Measurements from ENCODE around the gene MTHFS.
A peak's percentile ranks its signal among the peaks of the same experiment; 100 is the strongest.

The MTHFS gene

GRCh38 chr15:79862191-79862590 is 34.6 kb downstream of the MTHFS start:
- Histone ChIP-seq H3K27me3 (ENCODE audit: control insufficient read depth, insufficient read depth, low read length) (no peaks in the 10 kb centered on the region), H3K9me3 (ENCODE audit: control insufficient read depth, low read length) (no peaks in the 10 kb centered on the region), H3K4me2 (ENCODE audit: low read length) (no peak overlapping the region), H3K9ac (no peak overlapping the region), H3K4me1 (no peaks in the 10 kb centered on the region), H3K79me2 (no peaks in the 10 kb centered on the region), H3K4me3 (ENCODE audit: low read depth, low read length) (no peak overlapping the region), H3K36me3 (ENCODE audit: control insufficient read depth, insufficient read depth, low read length) (no peaks in the 10 kb centered on the region), H3K27ac (no peak overlapping the region), H2AFZ (no peak overlapping the region)
- TF ChIP-seq, protein P1, sequence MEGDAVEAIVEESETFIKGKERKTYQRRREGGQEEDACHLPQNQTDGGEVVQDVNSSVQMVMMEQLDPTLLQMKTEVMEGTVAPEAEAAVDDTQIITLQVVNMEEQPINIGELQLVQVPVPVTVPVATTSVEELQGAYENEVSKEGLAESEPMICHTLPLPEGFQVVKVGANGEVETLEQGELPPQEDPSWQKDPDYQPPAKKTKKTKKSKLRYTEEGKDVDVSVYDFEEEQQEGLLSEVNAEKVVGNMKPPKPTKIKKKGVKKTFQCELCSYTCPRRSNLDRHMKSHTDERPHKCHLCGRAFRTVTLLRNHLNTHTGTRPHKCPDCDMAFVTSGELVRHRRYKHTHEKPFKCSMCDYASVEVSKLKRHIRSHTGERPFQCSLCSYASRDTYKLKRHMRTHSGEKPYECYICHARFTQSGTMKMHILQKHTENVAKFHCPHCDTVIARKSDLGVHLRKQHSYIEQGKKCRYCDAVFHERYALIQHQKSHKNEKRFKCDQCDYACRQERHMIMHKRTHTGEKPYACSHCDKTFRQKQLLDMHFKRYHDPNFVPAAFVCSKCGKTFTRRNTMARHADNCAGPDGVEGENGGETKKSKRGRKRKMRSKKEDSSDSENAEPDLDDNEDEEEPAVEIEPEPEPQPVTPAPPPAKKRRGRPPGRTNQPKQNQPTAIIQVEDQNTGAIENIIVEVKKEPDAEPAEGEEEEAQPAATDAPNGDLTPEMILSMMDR (IDR thresholded peaks at IDR 0.05): no peak

DNA sequence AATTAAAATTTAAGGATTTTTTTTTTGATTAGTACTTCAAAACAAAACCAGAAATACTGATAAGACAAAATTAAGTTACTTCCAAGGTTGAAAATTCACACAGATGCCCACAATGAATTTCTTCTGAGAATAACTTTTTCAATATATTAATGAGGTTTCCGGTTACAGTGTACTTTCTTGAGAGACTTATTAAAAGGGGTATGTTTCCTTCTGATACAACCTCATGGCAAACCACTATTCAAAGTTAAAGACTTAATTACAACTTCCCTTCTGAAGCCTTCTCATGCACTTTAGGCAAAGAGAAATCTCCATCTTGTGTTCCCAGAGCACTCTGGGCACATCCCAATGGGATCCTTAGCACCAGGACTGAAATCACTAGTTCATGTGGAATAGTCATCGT is 36.2 kb downstream of the MTHFS start:
- Histone ChIP-seq H3K4me3 (ENCODE audit: low read depth, low read length) (no peak overlapping the region), H3K9me3 (ENCODE audit: control insufficient read depth, low read length) (no peaks in the 10 kb centered on the region), H2AFZ (no peak overlapping the region), H3K4me1 (no peaks in the 10 kb centered on the region), H3K36me3 (ENCODE audit: control insufficient read depth, insufficient read depth, low read length) (no peaks in the 10 kb centered on the region), H3K27ac (no peak overlapping the region), H3K79me2 (no peaks in the 10 kb centered on the region), H3K9ac (no peak overlapping the region), H3K4me2 (ENCODE audit: low read length) (no peak overlapping the region), H3K27me3 (ENCODE audit: control insufficient read depth, insufficient read depth, low read length) (no peaks in the 10 kb centered on the region)
- TF ChIP-seq, protein P1 (IDR thresholded peaks at IDR 0.05): no peak

DNA sequence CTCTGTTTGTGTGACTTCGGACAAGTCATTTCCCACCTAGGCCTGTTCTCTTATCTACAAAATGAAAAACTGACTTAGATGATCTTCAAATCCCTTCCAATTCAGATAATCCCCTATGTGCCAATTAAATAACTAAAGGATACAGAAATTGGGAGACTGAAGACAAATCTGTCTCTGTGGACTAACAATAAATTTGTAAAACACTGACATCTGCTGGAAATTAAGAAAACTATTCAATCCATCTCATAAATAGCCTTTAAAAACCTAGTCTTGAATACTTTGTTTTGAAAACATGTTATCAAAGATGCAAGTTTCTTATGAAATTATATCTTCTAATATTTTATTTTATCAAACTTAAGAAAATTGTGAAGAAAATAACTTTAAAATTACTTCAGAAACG is 38.3 kb downstream of the MTHFS start:
- TF ChIP-seq, protein P1 (IDR thresholded peaks at IDR 0.05): no peak
- no peaks in the 10 kb centered on the region for H3K36me3 ChIP-seq (ENCODE audit: control insufficient read depth, insufficient read depth, low read length)
- H3K4me3 ChIP-seq (ENCODE audit: low read depth, low read length): no peak overlapping the region
- H2AFZ ChIP-seq: no peak overlapping the region
- H3K79me2 ChIP-seq: no peaks in the 10 kb centered on the region
- no peaks in the 10 kb centered on the region for H3K9me3 ChIP-seq (ENCODE audit: control insufficient read depth, low read length)
- no peaks in the 10 kb centered on the region for H3K27me3 ChIP-seq (ENCODE audit: control insufficient read depth, insufficient read depth, low read length)
- no peak overlapping the region for H3K27ac ChIP-seq
- H3K4me2 ChIP-seq (ENCODE audit: low read length): no peak overlapping the region
- no peak overlapping the region for H3K9ac ChIP-seq
- H3K4me1 ChIP-seq: no peaks in the 10 kb centered on the region

DNA sequence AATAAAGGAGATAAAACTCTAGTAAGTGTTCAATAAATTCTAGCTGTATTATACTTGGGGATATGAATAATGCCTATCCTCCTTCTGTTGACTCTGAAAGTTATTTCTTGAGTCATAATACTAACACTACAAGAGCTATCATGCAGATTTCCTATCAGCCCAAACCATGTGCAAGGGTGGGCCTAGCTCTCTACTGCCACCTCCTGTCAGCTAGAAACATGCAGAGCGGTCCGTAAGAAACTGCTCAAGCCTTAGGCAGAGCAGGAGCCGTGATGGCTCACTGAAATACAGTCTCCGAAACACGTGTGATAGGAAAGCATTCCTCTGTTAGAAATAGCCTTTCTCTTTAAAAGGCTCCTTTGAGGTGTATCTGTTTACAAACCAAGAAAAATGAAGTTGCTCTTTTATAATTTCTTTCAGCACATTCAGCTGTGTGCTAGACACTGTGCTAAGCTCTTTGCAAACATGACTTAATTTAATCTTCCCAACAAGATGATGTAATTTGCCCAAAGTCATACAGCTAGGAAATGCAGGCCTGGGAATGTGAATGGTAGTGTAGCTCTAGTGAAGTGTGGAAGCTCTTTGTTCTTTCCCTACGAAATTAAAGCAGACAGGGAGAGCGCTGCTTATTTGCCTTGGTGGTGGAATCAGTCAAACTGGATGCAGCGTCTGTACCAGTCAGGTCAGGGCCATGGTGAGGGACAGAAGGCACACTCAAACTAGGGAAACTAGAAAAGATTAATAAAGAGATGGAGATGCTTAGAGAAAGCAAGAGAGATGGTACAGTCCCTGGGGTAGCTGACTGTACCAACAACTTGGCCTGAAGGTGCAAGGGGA is 43.1 kb downstream of the MTHFS start:
- Histone ChIP-seq H3K4me1 (no peaks in the 10 kb centered on the region), H3K36me3 (ENCODE audit: control insufficient read depth, insufficient read depth, low read length) (no peaks in the 10 kb centered on the region), H3K27ac (no peak overlapping the region), H3K9me3 (ENCODE audit: control insufficient read depth, low read length) (no peaks in the 10 kb centered on the region), H3K4me2 (ENCODE audit: low read length) (no peak overlapping the region), H3K4me3 (ENCODE audit: low read depth, low read length) (no peak overlapping the region), H3K9ac (no peak overlapping the region), H3K27me3 (ENCODE audit: control insufficient read depth, insufficient read depth, low read length) (no peaks in the 10 kb centered on the region), H3K79me2 (no peaks in the 10 kb centered on the region), H2AFZ (no peak overlapping the region)
- TF ChIP-seq, protein P1 (IDR thresholded peaks at IDR 0.05): peak; percentile 80

- Histone ChIP-seq H3K36me3 (ENCODE audit: control insufficient read depth, insufficient read depth, low read length) (no peaks in the 10 kb centered on the region), H3K9me3 (ENCODE audit: control insufficient read depth, low read length) (no peaks in the 10 kb centered on the region), H2AFZ (no peak overlapping the region), H3K27ac (no peak overlapping the region), H3K4me2 (ENCODE audit: low read length) (no peak overlapping the region), H3K9ac (no peak overlapping the region), H3K79me2 (peaks cover 7% of the 10 kb centered on the region), H3K4me1 (no peaks in the 10 kb centered on the region), H3K4me3 (ENCODE audit: low read depth, low read length) (no peak overlapping the region), H3K27me3 (ENCODE audit: control insufficient read depth, insufficient read depth, low read length) (no peaks in the 10 kb centered on the region)
- TF ChIP-seq, protein P1 (IDR thresholded peaks at IDR 0.05): peak; percentile 21
Observed at GRCh38 chr15:79849789-79850188, 47.0 kb downstream of the MTHFS start.
